NCI-H1105 (cell line): ENCODE measurements around the gene CPAMD8.
"Not testable (repeated sequence)": the region's sequence is repeated elsewhere in the genome, so short reads cannot be mapped to it uniquely, and the experiment has no call there.

Experiments
- DNase-seq: peaks from one replicate; lab custom pipeline; 2025; lab: John Stamatoyannopoulos, UW

Gene CPAMD8

GRCh38 chr19:16946951-16947940 is 79.4 kb downstream of the CPAMD8 start:
- DNase-seq = no peak

GRCh38 chr19:16945762-16946465 is 80.7 kb downstream of the CPAMD8 start:
- no peak for DNase-seq

GRCh38 chr19:16945364-16945714 is 81.3 kb downstream of the CPAMD8 start:
- DNase-seq = no peak

- DNase-seq = no peak
These were observed 81.8 kb downstream of the CPAMD8 start for GRCh38 chr19:16944626-16945363.

GRCh38 chr19:16943942-16944625 is 82.5 kb downstream of the CPAMD8 start:
- DNase-seq = no peak

GRCh38 chr19:16943090-16943489 is 83.5 kb downstream of the CPAMD8 start:
- not testable (repeated sequence) for DNase-seq

- no peak for DNase-seq
These were observed 84.0 kb downstream of the CPAMD8 start for GRCh38 chr19:16942583-16942982.

- no peak for DNase-seq
These were observed 86.0 kb downstream of the CPAMD8 start for GRCh38 chr19:16940626-16941025.

- DNase-seq = not testable (repeated sequence)
These were observed 86.5 kb downstream of the CPAMD8 start for GRCh38 chr19:16940063-16940462.

GRCh38 chr19:16938211-16938610 is 88.4 kb downstream of the CPAMD8 start:
- no peak for DNase-seq

GRCh38 chr19:16937796-16938195 is 88.8 kb downstream of the CPAMD8 start:
- not testable (repeated sequence) for DNase-seq

- no peak for DNase-seq
These were observed 89.7 kb downstream of the CPAMD8 start for GRCh38 chr19:16936901-16937300.

- no peak for DNase-seq
These were observed 92.1 kb downstream of the CPAMD8 start for GRCh38 chr19:16934489-16934888.

GRCh38 chr19:16931306-16931705 is 95.3 kb downstream of the CPAMD8 start:
- DNase-seq = no peak

GRCh38 chr19:16930753-16931152 is 95.9 kb downstream of the CPAMD8 start:
- no peak for DNase-seq

- no peak for DNase-seq
These were observed 97.7 kb downstream of the CPAMD8 start for GRCh38 chr19:16928916-16929315.

- no peak for DNase-seq
These were observed 98.3 kb downstream of the CPAMD8 start for GRCh38 chr19:16928351-16928750.

- no peak for DNase-seq
These were observed 98.7 kb downstream of the CPAMD8 start for GRCh38 chr19:16927883-16928282.

GRCh38 chr19:16922949-16923348 is 103.7 kb downstream of the CPAMD8 start:
- no peak for DNase-seq

GRCh38 chr19:16922592-16922934 is 104.0 kb downstream of the CPAMD8 start:
- no peak for DNase-seq

- DNase-seq = no peak
These were observed 104.6 kb downstream of the CPAMD8 start for GRCh38 chr19:16921766-16922591.
